Activated CD4-positive, alpha-beta T cell treated with anti-CD3 and anti-CD28 coated beads for 24 hours (primary cell): ENCODE results near the gene FAHD2A.
"Not testable (repeated sequence)": the region's sequence is repeated elsewhere in the genome, so short reads cannot be mapped to it uniquely, and the experiment has no call there.

Experiments
- DNase-seq, 2 donors: peaks; one replicate each; pipeline ENCODE4 v3.0.0-alpha.2; 2020; ENCODE audit warnings: low read depth in 2 of 2

FAHD2A gene

GRCh38 chr2:95390272-95390880 is 12.1 kb upstream of the FAHD2A start:
- no peak for DNase-seq

DNA sequence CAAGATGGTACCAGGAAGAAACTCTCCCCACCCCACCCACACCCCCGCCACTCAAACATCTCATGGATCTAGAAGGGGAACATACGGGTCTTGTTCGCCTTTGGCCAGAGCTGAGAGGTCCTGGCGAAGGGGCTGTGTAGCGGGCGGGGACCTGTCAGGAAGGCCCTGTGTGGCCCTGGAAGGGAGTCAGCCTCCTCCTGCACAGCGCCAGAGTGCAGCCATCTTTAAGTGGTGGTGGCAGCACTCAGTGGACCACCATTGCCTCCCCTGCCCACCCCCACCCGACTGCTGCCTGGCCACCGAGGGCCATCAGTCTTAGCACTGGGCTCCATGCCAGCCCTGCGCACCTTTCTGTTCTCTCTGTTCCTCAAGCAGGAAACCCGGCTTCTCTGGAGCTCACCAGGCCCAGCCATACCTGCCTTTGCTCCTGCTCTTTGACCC is 11.6 kb upstream of the FAHD2A start:
- DNase-seq = no peak

- DNase-seq = no peak
Observed at GRCh38 chr2:95391641-95392310, 10.7 kb upstream of the FAHD2A start.

DNA sequence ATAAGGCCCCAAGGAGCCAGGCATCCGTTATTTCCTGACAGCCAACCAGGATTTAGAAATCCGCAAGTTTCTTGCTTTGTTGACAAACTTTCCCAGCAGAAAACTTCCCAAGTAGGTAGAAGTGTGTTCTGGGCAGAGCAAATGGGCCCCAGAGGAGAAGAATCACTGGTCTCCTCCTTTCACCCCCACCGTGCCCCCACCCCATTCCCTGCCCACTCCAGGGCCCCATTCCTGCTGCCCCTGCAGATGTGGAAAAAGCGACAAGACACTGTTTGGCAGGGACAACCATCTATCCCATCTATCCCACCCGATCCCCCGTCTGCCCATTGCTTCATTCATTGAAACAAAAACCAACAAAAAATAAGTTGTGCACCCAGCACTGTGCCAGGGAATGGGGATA is 10.2 kb upstream of the FAHD2A start:
- no peak for DNase-seq

GRCh38 chr2:95392730-95393455 is 9.6 kb upstream of the FAHD2A start:
- DNase-seq = no peak

DNA sequence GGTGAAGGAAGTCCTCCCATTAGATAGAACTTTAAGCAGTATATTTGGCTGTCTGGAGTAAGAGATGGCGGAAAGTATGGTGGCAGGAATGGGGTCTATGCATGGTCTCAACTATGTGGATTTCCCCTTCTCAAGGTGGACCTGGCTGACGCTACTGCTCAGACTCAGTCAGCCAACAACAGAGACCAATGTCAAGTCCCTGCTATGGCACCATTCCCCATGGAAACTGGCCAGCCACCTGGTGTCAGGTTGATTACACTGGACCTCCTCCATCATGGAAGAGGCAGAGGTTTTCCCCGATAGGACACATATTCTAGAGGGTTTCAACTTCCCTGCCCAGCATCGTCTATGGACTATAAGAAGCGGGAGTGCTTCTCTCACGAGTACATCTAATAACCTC is 8.6 kb upstream of the FAHD2A start:
- DNase-seq = no peak

DNA sequence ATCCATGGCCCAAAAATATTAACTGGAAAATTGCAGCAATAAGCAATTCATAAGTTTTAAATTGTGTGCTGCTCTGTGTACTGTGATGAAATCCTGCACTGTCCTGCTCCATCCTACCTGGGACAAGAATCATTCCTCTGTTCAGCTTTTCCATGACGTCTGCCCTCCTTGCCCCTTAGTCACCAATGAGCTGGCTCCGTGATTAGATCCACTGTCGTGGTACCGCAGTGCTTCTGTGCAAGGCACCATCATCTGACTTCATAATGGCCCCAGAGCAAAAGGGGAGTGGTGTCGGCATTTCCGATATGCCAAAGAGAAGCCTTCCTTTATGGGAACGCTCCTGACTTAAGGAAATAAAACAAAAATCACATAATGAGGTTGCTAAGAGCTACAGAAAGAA is 3.4 kb upstream of the FAHD2A start:
- DNase-seq = no peak

GRCh38 chr2:95401480-95401879 is 1.0 kb upstream of the FAHD2A start:
- DNase-seq = no peak

- not testable (repeated sequence) for DNase-seq
Observed at GRCh38 chr2:95402004-95402369, 521 bp upstream of the FAHD2A start.

DNA sequence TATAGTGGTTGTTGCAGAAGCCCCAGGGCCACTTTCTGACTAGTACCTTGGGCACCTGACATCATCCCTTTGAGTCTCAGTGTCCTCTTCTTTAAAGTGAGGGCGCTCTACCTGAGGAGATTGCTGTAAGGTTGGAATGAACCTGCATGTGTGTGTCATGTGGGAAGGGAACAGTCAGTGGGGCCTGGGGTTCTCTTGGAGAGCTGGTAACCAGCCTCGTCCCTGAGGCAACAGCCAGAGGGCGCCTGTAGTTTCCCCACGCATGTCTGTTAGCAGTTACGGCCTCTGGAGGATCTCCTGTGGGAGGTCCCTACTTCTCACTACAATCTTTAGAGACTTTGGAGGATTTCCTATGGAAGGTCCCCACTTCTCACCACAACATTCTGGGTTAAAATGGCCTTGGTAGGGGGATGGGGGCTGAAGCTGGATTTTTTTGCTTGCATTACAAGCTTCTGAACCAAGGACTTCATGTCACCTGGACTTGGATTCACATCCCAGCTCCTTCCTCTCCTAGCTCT is 755 bp downstream of the FAHD2A start:
- DNase-seq = peak in 1 of 2 donors; percentile 6

DNA sequence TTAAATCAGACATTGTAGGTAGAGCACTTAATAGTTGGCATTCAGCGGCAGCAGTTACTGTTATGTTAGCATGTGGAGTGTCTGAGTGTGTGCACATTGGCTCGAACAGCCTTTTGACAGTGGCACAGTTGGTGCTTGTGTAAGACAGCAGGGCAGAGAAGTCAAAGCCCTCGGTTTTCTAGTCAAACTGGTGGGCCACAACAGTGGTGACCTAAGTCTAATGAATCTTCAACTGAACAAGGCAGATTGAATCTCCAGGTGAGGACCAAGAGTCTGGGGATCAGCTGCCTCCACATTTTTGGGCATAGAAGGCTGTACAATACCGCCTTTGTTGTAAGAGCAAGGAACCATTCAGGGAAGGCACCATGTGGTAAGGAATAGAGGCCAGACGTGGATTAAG is 1.3 kb downstream of the FAHD2A start:
- not testable (repeated sequence) for DNase-seq

DNA sequence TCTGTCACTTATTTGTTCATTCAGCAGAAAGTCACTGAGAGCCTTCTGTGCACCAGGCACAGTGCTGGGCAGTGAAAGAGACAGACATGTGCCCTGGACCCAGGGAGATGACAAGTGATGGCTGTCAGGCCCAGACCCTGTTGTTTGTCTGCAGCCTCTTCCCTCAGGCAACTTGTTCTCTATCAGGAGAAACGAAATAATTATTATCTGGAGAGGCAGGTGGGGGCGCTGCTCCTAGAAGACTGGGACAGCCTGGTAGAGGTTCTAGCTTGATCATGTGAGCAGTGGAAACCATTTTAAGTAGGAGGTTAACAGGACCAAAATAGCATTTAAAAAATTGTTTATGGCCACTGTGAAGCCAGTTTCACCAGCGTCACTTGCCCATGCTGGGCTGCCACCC is 2.2 kb downstream of the FAHD2A start:
- not testable (repeated sequence) for DNase-seq

GRCh38 chr2:95411239-95411638 is 8.7 kb downstream of the FAHD2A start:
- not testable (repeated sequence) for DNase-seq

DNA sequence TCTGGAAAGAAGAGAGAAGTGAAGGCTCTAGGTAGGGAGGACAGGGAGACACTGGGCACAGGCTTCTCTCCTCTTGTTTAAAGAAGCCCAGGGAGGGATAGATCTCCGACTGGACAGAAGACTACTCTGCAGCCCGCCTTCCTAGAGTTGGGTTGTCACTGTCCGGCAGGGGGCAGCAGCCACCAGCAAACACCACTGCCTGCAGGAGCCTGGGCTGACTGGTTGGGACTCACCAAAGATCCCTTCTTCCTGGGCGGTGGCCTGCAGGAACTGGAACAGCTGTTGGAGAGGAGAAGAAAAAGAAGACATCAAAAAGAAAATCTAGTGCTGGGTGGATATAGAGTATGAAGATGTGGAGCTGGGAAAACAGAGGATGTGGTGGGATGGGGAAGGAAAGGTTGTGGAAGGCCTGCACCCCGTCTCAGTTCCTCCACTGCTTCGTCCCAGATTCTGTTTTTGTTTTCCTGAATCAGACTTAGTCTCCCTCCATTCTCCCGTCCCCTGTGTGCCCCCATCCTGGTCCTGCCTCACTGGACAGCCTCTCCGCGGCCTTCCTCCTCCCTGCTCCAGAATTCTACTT is 11.6 kb downstream of the FAHD2A start:
- DNase-seq = peak; percentile 40 to 60

DNA sequence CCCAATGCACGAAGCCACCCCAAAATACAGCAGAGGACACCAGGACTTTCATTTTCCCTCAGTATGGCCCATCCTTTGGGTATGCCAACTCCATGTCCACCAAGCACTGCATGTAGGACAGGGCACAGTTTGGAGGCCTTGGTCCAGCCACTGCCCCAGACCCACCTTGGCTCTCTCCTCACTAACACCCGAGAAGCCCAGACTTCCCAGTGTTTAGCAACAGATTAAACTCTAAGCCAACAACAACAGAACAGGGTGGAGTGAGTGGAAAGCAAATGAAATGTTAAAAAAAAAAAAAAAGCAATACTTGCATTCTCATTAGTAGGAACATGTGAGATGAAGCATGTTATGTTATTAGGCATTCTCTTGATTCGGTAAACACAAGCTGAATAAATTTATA is 12.6 kb downstream of the FAHD2A start:
- not testable (repeated sequence) for DNase-seq

DNA sequence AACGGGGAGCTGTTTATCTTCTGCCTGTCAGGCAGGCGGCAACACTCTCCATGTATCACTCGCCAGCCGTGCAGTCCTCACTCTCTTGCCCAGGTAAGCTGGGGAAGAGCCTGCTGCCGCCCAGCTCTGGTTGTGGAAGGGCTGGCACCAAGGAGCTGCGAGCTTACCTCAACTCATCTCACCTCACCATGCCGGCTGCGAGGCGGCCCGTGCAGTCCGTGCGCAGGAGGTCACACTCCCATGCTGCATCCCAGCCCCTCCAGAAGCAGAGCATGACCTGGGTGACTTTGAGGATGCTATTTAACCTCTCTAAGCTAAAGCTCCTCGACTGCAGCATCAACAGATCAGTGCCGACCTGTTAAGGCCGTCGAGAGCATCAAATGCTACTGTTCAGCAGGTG is 13.1 kb downstream of the FAHD2A start:
- not testable (repeated sequence) for DNase-seq

- DNase-seq = not testable (repeated sequence)
Observed at GRCh38 chr2:95427196-95427867, 24.8 kb downstream of the FAHD2A start.

- not testable (repeated sequence) for DNase-seq
Observed at GRCh38 chr2:95429748-95430467, 27.4 kb downstream of the FAHD2A start.

DNA sequence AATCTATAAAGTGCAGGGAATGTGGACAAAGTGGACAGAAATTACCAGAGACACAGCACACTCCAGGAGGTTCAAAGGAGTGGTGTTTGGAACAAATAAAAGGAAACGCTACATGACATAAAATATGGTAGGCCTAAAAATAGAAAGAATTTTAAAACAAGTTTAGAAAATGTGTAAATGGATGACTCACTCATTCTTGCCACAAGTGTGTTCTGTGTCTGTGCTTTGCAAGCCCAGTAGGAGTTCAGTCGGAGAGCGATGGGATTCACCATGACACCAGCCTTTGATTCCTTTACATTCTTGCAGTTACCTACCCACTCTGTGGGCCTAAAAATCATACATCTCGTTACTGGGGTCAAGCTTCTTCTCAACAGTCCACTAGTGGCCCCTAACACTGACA is 30.9 kb downstream of the FAHD2A start:
- DNase-seq = not testable (repeated sequence)

DNA sequence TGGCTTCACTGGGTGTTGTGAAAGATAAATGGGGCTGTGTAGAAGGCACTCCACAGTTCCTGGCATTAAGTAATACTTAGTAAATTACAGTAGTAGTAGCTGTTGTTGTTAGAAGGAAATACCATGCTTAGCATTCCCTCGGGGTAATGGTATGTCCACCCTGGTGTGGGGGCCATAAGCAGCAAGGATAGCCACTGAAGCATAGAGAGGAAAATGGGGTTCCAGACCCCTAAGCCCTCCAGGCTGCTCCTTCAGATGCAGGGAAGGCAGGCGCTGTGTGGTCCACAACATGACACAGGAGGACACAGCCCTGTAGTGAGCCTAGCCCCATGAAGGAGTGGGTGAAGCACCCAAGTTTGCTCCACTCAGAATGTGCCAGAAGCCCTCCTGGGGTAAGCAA is 31.5 kb downstream of the FAHD2A start:
- DNase-seq = not testable (repeated sequence)

GRCh38 chr2:95434507-95435076 is 32.1 kb downstream of the FAHD2A start:
- not testable (repeated sequence) for DNase-seq
